DND-41 (cell line): Measurements from ENCODE around the gene CAPS2.

Experiments used
- CTCF ChIP-seq: IDR thresholded peaks from 2 replicates; pipeline ENCODE4 v1.5.1; 2012; ENCODE audit warnings: borderline replicate concordance, low read length, moderate library complexity, mild to moderate bottlenecking; ENCODE audit not compliant: poor library complexity, severe bottlenecking; ENCODE audit errors: extremely low read depth
- EZH2 ChIP-seq: IDR thresholded peaks from 3 replicates; pipeline ENCODE4 v1.6.1; 2012; ENCODE audit warnings: borderline replicate concordance, low read depth, mild to moderate bottlenecking, moderate library complexity, low read length, inconsistent platforms; ENCODE audit not compliant: severe bottlenecking

GRCh38 chr12:75305412-75306332 lies 24.5 kb downstream of the CAPS2 start:
- no peak for TF ChIP-seq CTCF
- no peak for TF ChIP-seq EZH2
